Transverse colon (tissue), 3 donors: ENCODE data around the gene POLR2I.

Experiments
- CTCF ChIP-seq, 5 experiments: fragments of 200-600 bp in 3 of 5; fragments of 450-650 bp in 2 of 5; sonication (generic) in 3 of 5; IDR thresholded peaks; 1 replicate in 2 of 5; 2 replicates in 3 of 5; pipeline ENCODE4 v1.5.1; 2016 to 2017; ENCODE audit warnings: antibody characterized with exemption in 5 of 5, inconsistent platforms in 3 of 5, mild to moderate bottlenecking in 2 of 5, moderate library complexity in 1 of 5
- POLR2A ChIP-seq: fragments of 450-650 bp; IDR thresholded peaks from one replicate; pipeline ENCODE4 v1.6.1; 2016; ENCODE audit warnings: antibody characterized with exemption, mild to moderate bottlenecking, moderate library complexity

GRCh38 chr19:36101550-36102327, 12.9 kb downstream of the POLR2I start:
- no peak for TF ChIP-seq POLR2A
- TF ChIP-seq CTCF (IDR thresholded peaks at IDR 0.05): no peak
